Ovary (tissue), 3 donors: ENCODE results near the gene ZNF547.

Experiments
- POLR2A ChIP-seq: fragments of 450-650 bp; IDR thresholded peaks from one replicate; pipeline ENCODE4 v1.6.1; 2017; ENCODE audit warnings: antibody characterized with exemption, mild to moderate bottlenecking, moderate library complexity
- TF ChIP-seq, protein P1 (sequence below), 3 donors: fragments of 450-650 bp in 2 of 3; fragments of 200-600 bp in 1 of 3; IDR thresholded peaks; one replicate each; pipeline versions ENCODE4 v1.5.1 to v1.8.0; 2016 to 2022; ENCODE audit warnings: antibody characterized with exemption in 3 of 3, mild to moderate bottlenecking in 1 of 3
- donor health status: DM: no; HTN: no; CAD: no.

DNA sequence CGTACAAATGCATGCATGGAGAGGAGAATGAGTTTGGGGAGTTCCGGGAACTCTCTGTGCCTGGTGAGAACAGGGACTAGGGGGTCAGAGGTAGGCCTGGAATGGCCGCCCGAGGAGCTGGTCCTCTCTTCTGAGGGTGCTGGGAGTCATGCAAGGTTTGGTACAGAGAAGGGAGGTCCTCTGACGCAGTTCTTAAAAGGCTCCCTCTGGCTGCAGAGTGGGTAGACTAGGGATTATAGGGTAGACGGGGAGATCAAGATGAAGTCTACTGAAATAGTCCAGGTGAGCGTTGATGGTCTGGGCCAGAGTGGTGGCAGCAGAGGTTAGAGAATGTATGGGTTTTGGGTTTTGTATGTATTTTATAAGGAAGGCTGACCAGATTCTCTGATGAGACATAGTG is 11.5 kb upstream of the ZNF547 start:
- TF ChIP-seq, protein P1, sequence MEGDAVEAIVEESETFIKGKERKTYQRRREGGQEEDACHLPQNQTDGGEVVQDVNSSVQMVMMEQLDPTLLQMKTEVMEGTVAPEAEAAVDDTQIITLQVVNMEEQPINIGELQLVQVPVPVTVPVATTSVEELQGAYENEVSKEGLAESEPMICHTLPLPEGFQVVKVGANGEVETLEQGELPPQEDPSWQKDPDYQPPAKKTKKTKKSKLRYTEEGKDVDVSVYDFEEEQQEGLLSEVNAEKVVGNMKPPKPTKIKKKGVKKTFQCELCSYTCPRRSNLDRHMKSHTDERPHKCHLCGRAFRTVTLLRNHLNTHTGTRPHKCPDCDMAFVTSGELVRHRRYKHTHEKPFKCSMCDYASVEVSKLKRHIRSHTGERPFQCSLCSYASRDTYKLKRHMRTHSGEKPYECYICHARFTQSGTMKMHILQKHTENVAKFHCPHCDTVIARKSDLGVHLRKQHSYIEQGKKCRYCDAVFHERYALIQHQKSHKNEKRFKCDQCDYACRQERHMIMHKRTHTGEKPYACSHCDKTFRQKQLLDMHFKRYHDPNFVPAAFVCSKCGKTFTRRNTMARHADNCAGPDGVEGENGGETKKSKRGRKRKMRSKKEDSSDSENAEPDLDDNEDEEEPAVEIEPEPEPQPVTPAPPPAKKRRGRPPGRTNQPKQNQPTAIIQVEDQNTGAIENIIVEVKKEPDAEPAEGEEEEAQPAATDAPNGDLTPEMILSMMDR (IDR thresholded peaks at IDR 0.05) = no peak
- no peak for TF ChIP-seq POLR2A
